HG03159 (cell line): ENCODE measurements around the gene TRIM31.

Experiments used
- ATAC-seq: cut with Tn5 transposase; IDR thresholded peaks from one replicate; pipeline ENCODE4 v1.9.1; 2021; ENCODE audit warnings: mild to moderate bottlenecking, moderate library complexity; ENCODE audit not compliant: unreplicated experiment

The TRIM31 gene

GRCh38 chr6:30055513-30055912 lies 57.4 kb downstream of the TRIM31 start:
- ATAC-seq, result no peak

GRCh38 chr6:30053682-30054081 lies 59.2 kb downstream of the TRIM31 start:
- ATAC-seq, result no peak
